Measurements from ENCODE around the gene PPP1R14B.

- no peak for TF ChIP-seq POLR2AphosphoS5 (IDR thresholded peaks at IDR 0.05)
- TF ChIP-seq CTCF (IDR thresholded peaks at IDR 0.05) = no peak
Observed at GRCh38 chr11:64291752-64292459, 45.2 kb upstream of the PPP1R14B start.
